Fibroblast of pulmonary artery (primary cell): Measurements from ENCODE around the gene ABI3BP.

Source experiments
- DNase-seq: peaks from one replicate; pipeline ENCODE4 v3.0.0-alpha.2; 2010; ENCODE audit warnings: low read depth
- H3K4me3 ChIP-seq: replicated peaks from 2 replicates; pipeline ENCODE4 v1.5.1; 2011; ENCODE audit warnings: low read depth, mild to moderate bottlenecking, control low read depth, low read length, moderate library complexity
- TF ChIP-seq, protein P1 (sequence below): IDR thresholded peaks from 2 replicates; pipeline ENCODE4 v1.5.1; 2011; ENCODE audit warnings: mild to moderate bottlenecking, control low read depth, low read length, inconsistent platforms; ENCODE audit errors: missing control alignments

The ABI3BP gene

DNA sequence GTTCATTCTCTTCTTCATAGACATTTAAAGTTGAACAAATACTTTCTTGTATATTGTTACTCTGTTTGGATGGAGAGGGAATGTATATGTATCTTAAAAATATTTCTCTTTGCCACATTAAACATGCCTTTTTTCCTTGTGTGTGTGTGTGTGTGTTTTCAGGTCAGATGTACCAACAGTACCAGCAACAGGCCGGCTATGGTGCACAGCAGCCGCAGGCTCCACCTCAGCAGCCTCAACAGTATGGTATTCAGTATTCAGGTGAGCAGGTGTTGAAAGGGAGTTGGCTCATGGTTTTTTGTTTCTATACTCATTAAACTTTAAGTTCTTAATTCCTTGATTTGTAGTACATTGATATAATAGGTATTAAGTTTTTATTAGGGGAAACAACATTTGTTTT, 248.6 kb downstream of the ABI3BP start:
- no peak overlapping the region for H3K4me3 ChIP-seq
- DNase-seq = no peak
- TF ChIP-seq, protein P1, sequence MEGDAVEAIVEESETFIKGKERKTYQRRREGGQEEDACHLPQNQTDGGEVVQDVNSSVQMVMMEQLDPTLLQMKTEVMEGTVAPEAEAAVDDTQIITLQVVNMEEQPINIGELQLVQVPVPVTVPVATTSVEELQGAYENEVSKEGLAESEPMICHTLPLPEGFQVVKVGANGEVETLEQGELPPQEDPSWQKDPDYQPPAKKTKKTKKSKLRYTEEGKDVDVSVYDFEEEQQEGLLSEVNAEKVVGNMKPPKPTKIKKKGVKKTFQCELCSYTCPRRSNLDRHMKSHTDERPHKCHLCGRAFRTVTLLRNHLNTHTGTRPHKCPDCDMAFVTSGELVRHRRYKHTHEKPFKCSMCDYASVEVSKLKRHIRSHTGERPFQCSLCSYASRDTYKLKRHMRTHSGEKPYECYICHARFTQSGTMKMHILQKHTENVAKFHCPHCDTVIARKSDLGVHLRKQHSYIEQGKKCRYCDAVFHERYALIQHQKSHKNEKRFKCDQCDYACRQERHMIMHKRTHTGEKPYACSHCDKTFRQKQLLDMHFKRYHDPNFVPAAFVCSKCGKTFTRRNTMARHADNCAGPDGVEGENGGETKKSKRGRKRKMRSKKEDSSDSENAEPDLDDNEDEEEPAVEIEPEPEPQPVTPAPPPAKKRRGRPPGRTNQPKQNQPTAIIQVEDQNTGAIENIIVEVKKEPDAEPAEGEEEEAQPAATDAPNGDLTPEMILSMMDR = no peak

DNA sequence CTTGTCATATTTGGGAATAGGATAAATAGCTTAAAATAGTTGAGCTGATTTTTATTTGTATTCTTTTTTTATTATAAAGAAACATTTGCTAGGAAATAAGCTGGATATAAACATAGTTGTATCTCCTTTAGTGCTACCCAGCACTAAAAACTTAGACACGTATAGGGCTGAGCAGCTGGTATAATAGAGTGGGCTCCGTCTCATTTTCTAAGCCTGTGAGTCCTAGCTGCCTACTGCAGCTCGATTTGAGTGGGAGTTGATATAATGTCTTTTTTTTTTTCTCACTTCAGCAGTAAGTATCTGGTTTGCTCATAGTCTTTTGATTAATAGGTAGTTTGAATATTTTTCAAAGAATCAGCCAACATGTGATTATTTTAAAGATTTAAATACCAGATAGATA, 249.7 kb downstream of the ABI3BP start:
- no peak overlapping the region for H3K4me3 ChIP-seq
- TF ChIP-seq, protein P1 = no peak
- no peak for DNase-seq

DNA sequence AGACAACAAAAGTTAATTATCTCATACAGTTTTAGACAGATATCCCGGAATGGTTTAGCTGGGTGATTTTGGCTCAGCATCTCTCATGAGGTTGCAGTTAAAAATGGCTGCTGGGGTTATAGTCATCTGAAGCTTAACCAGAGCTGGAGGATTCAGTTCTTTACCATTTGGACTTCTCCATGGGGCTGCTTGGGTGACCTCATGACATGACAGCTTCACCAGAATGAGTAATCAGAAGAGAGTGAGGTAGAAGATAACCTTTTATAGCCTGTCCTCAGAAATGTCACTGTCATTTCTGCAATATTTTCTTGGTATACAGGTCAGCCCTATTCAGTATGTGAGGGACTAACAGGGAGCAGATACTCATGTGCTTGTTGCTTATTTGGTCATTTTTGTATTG, 253.0 kb downstream of the ABI3BP start:
- TF ChIP-seq, protein P1 = no peak
- H3K4me3 ChIP-seq = no peak overlapping the region
- DNase-seq = no peak

DNA sequence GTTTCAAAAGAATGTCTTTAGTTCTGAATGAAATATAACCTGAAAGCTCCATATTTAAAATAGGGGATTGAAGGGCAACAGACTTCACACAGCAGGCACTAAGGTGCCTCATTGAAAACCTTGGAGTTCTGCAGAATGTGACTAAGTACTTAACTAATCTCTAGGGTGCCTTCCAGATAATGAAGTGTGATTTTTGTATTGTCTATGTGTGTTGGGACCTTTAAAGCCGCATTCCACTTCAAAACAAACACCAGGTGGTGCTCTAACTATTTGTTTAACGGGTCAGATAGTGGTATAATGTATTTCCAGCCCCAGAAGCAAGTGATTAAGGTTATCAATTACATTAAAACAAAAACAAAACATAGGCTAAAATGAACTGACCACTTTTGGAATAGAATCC, 255.9 kb downstream of the ABI3BP start:
- TF ChIP-seq, protein P1 = peak; percentile 46
- no peak overlapping the region for H3K4me3 ChIP-seq
- DNase-seq = peak; percentile 44

DNA sequence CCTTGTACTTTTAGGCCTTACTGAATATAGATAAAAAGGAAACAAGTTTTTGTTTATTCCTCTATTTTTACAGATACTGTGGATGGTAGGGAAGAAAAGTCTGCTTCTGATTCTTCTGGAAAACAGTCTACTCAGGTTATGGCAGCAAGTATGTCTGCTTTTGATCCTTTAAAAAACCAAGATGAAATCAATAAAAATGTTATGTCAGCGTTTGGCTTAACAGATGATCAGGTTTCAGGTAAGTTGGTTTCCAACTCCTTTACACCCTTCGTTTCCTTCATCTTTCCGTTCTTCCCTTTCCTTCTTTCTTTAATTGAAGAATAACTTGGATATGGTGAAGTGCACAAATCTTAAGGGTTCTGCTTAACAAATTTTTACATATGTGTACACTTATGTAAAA, 260.8 kb downstream of the ABI3BP start:
- no peak for DNase-seq
- TF ChIP-seq, protein P1 = no peak
- no peak overlapping the region for H3K4me3 ChIP-seq

DNA sequence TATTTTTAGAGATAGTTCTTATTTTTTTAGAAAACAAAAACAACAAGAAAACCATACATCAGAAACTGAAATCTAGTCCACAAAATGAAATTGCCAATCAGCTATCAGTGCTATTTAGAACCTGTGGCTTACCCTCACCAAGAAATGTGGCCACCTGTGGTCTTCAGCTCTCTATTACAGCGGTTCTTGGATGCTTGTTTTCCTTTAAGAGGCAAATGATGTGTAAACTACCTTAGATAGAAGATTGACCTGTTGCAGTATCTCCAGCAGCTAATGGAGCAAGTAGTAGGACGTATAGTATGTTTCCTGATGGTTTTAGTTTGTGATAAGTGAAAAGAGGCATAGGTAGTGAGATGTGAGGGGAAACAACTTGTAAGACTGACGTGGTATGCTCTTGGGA, 262.7 kb downstream of the ABI3BP start:
- DNase-seq = no peak
- TF ChIP-seq, protein P1 = no peak
- no peak overlapping the region for H3K4me3 ChIP-seq

DNA sequence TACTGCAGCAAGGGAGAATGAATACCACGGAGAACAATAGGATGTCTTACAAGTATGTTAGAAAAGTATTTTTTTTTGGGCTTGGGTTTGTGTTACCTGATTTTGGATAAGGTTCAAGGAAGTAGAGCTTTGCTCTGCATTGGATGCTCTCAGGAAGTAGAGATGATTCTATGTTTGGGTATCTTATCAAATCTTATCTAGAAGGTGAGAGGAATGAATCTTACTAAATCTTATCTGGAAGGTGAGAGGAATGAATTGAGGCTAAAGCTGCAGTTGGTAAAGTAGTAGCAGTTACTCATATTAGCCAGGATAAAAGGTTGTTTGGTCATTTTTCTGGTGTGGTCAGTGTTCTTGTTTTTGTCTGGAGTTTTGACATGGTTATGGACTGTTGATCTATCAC, 266.5 kb downstream of the ABI3BP start:
- TF ChIP-seq, protein P1 = no peak
- no peak for DNase-seq
- no peak overlapping the region for H3K4me3 ChIP-seq
